ENCODE data around the gene FGF11. TPM values are rescaled to one million over a fixed set of nuclear protein-coding genes. Genes with fewer than 3 reads are reported as not detected.
A peak's percentile ranks its signal among the peaks of the same experiment; 100 is the strongest.

FGF11 gene
- total RNA-seq, 2 donors from 2014 or later, result 4.0 to 8.8 TPM

GRCh38 chr17:7396147-7396546 lies 43.2 kb upstream of the FGF11 start:
- Histone ChIP-seq H3K9me3 (ENCODE audit: control insufficient read depth, low read length) (no peaks in the 10 kb centered on the region), H3K27me3 (ENCODE audit: control insufficient read depth, insufficient read depth, low read length, poor library complexity, severe bottlenecking) (no peaks in the 10 kb centered on the region), H3K27ac (ENCODE audit: low read depth, low read length) (no peak overlapping the region), H3K9ac (ENCODE audit: extremely low read depth, low read length, poor library complexity, severe bottlenecking) (no peak overlapping the region), H3K4me1 (ENCODE audit: control insufficient read depth, insufficient read depth, low read length) (peaks cover 3% of the 10 kb centered on the region), H3K4me3 (ENCODE audit: low read length) (no peak overlapping the region), H3K36me3 (ENCODE audit: control insufficient read depth, insufficient read depth, low read length) (peaks cover 12% of the 10 kb centered on the region)
- H3K36me3 Mint-ChIP-seq (ENCODE audit: low read depth), result peaks cover 5% of the 10 kb centered on the region
- H3K27ac Mint-ChIP-seq, result no peak overlapping the region
- no peak for TF ChIP-seq CTCF (conservative IDR thresholded peaks at IDR 0.05)
- no peaks in the 10 kb centered on the region for H3K9me3 Mint-ChIP-seq
- peaks cover 12% of the 10 kb centered on the region for H3K27me3 Mint-ChIP-seq (ENCODE audit: insufficient read depth)
- H3K4me1 Mint-ChIP-seq, result peaks cover 4% of the 10 kb centered on the region
- peak; percentile 46 for DNase-seq
- H3K4me3 Mint-ChIP-seq, result no peak overlapping the region
- 90 to 94% methylated on average over 3 to 4 of the region's 4 CpGs for WGBS, 2 experiments (ENCODE audit: insufficient coverage in 1 of 2, insufficient read length in 1 of 2)

DNA sequence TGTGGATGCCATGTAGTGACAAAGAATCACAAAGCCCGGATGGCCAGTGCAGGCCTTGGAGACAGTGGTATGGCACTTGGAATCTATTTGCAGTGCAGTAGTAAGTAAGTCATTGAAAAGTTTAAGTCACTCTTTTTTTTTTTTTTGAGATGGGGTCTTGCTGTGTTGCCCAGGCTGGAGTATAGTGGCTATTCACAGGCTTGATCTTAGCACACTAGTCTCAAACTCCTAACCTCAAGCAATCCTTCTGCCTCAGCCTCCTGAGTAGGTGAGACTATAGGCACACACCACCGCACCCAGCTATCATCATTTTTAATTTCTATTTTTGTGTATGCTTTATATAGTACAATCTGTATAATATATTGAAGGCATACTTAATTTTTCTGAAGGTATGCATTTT lies 40.7 kb upstream of the FGF11 start:
- Mint-ChIP-seq H3K27me3 (ENCODE audit: insufficient read depth) (peaks cover 9% of the 10 kb centered on the region), H3K9me3 (no peaks in the 10 kb centered on the region), H3K4me1 (peaks cover 14% of the 10 kb centered on the region), H3K36me3 (ENCODE audit: low read depth) (peaks cover 10% of the 10 kb centered on the region), H3K4me3 (no peak overlapping the region), H3K27ac (no peak overlapping the region)
- Histone ChIP-seq H3K9me3 (ENCODE audit: control insufficient read depth, low read length) (no peaks in the 10 kb centered on the region), H3K27ac (ENCODE audit: low read depth, low read length) (no peak overlapping the region), H3K27me3 (ENCODE audit: control insufficient read depth, insufficient read depth, low read length, poor library complexity, severe bottlenecking) (no peaks in the 10 kb centered on the region), H3K4me1 (ENCODE audit: control insufficient read depth, insufficient read depth, low read length) (peaks cover under 1% of the 10 kb centered on the region), H3K9ac (ENCODE audit: extremely low read depth, low read length, poor library complexity, severe bottlenecking) (no peak overlapping the region), H3K36me3 (ENCODE audit: control insufficient read depth, insufficient read depth, low read length) (peaks cover 5% of the 10 kb centered on the region), H3K4me3 (ENCODE audit: low read length) (no peak overlapping the region)
- no peak for TF ChIP-seq CTCF (conservative IDR thresholded peaks at IDR 0.05)
- WGBS, 2 experiments (ENCODE audit: insufficient coverage in 1 of 2, insufficient read length in 1 of 2), result 84 to 100% methylated on average over 1 of the region's 2 CpGs
- no peak for DNase-seq

GRCh38 chr17:7403043-7403726 lies 36.1 kb upstream of the FGF11 start:
- no peak for DNase-seq
- no peaks in the 10 kb centered on the region for H3K9me3 Mint-ChIP-seq
- H3K27ac ChIP-seq (ENCODE audit: low read depth, low read length), result peak overlapping the region; percentile 77
- no peak for TF ChIP-seq CTCF (conservative IDR thresholded peaks at IDR 0.05)
- peak overlapping the region; percentile 62 for H3K9ac ChIP-seq (ENCODE audit: extremely low read depth, low read length, poor library complexity, severe bottlenecking)
- H3K36me3 ChIP-seq (ENCODE audit: control insufficient read depth, insufficient read depth, low read length), result peaks cover 5% of the 10 kb centered on the region
- H3K27ac Mint-ChIP-seq, result peak overlapping the region; percentile 95
- peak overlapping the region; percentile 77 for H3K4me3 Mint-ChIP-seq
- no peaks in the 10 kb centered on the region for H3K27me3 ChIP-seq (ENCODE audit: control insufficient read depth, insufficient read depth, low read length, poor library complexity, severe bottlenecking)
- no peaks in the 10 kb centered on the region for H3K9me3 ChIP-seq (ENCODE audit: control insufficient read depth, low read length)
- peaks cover 10% of the 10 kb centered on the region for H3K36me3 Mint-ChIP-seq (ENCODE audit: low read depth)
- H3K4me3 ChIP-seq (ENCODE audit: low read length), result peak overlapping the region; percentile 88
- WGBS, 2 experiments (ENCODE audit: insufficient coverage in 1 of 2, insufficient read length in 1 of 2), result 23 to 50% methylated on average over 6 to 16 of the region's 16 CpGs
- H3K4me1 Mint-ChIP-seq, result peaks cover 20% of the 10 kb centered on the region
- H3K27me3 Mint-ChIP-seq (ENCODE audit: insufficient read depth), result peaks cover 7% of the 10 kb centered on the region
- H3K4me1 ChIP-seq (ENCODE audit: control insufficient read depth, insufficient read depth, low read length), result no peaks in the 10 kb centered on the region

Data from endodermal cell (in vitro differentiated cells).